Right hindlimb (tissue), 1 donor: ENCODE results near the gene MSANTD1.

Experiments
- DNase-seq: peaks from one replicate; pipeline ENCODE4 v3.0.0-alpha.2; 2018

MSANTD1 gene

DNA sequence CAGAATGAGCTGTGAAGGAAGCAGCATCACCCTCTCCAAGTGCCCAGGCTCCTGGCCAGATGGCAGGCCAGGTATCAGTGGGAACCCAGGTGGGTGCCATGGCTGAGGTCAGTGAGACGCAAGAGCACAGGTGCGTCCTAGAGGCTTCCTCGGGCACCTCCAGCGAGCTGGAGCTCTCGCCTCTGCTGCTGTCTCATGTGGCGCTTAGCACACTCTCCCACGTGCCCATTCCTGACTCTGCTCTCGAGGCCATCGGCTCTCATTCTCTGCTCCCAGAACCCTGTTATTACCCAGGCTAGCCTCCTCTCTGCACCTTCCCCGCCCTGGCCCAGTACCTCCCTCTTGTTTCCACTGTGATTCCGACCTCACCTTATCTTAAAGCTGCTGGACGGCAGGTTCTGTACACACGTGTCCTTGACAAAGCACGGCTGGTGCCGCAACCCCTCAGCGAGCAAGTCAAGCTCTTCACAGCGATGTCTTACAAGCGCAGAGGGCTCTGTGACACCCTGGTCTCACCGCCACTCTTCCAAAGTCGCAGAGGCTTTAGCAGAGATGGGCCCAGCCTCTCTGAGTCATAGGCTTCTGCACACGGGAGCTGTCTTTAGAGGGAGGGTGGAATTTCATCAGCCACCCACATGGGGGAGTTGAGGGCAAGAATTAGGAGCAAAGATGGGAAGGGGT lies 15.4 kb upstream of the MSANTD1 start:
- DNase-seq: no peak

DNA sequence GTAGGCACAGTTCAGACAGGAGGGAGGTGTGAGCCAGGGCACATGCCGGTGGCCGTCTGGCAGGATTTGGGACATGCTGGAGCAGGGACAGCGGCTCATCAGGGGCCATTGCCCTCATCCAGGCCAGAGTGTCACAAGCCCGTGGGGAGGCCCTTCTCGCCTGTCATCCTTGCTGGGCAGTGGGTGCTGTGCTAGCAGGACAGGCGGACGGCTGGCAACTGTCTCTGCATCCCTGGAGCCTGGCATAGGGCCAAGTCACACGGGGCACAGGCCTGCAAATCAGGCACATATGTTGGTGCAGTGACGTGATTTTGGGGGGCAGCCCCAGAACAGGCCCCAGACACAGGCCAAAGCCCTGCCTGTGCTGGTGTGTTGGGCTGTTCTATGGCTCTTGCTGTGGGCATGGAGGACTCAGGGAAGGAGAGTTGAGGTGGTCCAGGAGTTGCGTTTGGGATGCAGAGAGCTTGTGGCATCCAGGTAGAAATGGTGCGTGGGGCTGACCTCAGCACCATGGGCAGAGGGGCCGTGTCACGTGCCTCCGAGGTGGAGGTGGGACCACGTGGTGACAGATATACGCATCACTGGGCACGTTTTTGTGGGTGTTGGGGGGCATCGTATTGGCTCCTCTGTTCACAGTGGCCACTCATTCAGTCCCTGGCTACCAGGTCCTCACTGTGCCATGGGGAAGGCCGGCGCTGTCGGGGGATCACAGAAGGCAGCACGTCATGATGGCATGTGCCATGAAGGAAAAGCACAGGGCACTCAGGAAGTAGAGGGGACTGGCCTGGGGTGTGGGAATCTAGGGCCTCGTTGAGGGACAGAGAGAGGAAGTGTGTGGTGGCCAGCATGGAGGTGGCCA lies 14.6 kb upstream of the MSANTD1 start:
- no peak for DNase-seq

DNA sequence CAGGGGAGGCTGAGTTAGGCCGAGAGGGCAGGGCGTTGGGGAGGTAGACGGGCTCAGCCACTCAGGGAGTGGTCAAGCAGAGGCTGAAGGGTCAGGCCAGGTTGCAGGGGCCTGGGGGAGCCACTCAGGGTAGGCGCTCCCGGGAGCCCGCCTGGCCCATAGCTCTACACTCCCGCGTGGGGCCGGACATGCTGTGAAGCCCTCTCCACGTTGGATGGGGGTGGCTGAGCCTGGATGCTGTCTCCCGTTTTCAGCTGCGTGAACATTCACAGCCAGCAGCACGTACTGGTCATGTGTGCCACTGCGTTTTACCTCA lies 14.0 kb upstream of the MSANTD1 start:
- no peak for DNase-seq

DNA sequence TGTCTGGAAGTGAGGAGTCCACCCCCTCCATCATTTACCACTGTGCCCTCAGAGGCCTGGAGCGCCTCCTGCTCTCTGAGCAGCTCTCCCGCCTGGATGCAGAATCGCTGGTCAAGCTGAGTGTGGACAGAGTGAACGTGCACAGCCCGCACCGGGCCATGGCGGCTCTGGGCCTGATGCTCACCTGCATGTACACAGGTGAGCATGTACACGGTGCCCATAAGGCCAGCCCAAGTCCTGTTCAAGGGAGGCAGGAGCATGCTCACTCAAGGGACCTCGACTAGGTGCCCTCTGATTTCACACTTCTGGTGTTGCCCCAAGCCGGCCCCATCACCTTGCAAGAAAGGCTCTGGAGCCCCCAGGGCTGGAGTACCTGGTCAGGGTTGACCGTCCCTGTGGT lies 13.4 kb upstream of the MSANTD1 start:
- DNase-seq: no peak

DNA sequence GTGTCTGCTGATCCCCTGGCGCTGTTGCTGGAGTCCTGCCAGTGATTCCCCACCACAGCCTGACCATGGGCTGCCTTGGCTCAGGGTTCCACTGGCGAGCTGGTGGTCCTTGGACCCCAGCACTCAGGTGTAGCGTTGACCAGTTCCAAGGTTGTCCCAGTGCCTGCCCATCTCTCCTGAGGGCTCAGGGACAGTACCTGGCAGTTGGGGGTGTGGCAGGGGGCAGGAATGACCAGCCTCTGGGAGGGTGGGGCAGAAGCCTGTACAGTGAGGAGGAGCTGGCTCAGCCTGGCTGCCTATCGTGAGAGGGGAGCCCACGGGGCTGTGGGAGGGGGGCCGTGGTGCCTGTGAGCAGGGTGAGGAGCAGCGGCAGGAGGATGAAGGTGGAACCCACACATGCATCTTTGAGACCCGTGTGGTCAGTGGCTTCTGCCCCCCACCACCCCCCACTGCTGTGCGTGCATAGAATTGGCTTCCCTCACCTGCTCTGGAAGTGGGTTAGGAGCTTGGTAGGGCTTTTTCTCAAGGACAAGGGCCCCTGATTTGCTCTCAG lies 12.6 kb upstream of the MSANTD1 start:
- no peak for DNase-seq

DNA sequence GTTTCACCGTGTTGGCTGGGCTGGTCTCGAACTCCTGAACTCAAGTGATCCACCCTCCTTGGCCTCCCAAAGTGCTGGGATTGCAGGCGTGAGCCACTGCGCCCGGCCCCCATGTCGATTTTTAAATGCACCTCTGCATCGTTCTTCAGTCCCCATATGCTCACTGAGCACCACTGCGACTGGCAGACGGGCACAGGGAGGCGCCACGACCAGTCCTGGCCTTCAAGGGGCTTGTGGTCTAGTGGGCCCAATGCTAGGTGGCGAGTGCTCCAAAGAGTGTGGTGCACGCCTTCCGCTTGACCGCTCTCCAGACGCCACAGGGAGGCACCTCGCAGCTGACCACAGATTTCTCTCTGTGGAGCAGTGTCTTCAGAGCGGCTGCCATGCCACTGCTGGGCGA lies 11.7 kb upstream of the MSANTD1 start:
- DNase-seq: no peak

DNA sequence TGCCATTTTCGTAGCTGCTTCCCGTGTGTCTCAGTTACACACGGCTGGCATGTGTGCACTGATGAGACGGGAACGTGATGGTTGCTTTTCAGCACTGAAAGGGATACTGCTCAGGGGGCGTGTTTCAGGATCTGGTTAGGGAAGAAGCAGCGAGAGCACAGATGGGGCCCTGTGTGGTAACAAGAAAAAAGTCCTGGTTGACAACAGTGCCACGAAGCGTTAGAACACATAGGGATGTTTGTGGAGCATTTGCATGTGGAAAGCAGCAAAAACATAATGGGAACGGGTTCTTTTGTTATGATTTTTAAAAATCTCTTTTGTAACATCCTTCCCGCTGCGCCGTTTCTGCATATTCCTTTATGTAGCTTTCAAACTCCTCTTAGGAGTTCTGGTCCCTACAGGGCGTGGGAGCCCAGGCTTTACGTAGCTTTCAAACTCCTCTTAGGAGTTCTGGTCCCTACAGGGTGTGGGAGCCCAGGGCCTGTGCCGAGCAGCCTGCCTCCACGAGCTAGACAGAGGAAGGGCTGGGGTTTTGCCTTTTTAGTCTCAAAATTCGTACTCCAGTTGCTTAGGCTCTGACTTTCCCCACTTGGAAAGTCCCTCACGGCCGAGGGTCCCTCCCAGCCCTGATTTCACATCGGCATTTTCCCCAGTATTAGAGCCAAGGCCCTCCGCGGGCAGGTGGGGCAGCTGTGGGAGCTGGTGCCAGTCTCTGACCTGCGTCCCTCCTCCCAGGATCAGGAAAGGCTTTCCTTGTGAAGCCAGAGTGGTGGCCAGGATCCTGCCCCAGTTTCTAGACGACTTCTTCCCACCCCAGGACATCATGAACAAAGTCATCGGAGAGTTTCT lies 11.0 kb upstream of the MSANTD1 start:
- no peak for DNase-seq

DNA sequence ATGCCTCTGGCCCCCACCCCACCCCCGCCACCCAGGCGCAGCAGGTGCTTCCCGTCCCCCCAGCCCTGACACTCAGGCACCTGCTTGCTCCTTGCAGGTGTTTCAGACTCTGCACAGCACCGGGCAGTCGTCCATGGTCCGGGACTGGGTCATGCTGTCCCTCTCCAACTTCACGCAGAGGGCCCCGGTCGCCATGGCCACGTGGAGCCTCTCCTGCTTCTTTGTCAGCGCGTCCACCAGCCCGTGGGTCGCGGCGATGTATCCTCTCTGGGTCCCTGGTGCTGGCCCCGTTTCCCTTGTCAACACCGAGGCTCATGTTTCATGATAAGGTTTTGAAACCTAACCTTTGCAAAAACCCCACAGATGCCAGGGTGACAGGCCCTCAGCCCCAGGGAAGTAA lies 10.2 kb upstream of the MSANTD1 start:
- no peak for DNase-seq

DNA sequence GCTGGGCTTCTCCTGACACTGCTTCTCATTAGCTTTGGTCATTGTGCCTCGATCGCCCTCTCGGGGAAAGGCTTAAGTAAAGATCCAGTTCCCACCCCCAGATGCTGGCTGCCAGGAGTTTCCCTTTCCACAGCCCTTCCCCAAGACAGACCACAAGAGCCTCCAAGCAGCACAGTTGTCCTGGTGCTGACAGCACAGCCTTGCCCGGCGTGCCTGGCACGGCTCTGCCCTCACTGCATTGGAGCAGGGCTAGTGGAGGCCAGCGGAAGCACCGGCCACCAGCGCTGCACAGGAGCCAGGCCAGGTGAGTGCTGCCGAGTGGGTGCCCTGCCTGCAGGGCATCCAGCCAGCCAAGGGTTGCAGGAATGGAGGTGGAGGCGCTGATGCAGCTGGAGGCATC lies 9.7 kb upstream of the MSANTD1 start:
- no peak for DNase-seq

DNA sequence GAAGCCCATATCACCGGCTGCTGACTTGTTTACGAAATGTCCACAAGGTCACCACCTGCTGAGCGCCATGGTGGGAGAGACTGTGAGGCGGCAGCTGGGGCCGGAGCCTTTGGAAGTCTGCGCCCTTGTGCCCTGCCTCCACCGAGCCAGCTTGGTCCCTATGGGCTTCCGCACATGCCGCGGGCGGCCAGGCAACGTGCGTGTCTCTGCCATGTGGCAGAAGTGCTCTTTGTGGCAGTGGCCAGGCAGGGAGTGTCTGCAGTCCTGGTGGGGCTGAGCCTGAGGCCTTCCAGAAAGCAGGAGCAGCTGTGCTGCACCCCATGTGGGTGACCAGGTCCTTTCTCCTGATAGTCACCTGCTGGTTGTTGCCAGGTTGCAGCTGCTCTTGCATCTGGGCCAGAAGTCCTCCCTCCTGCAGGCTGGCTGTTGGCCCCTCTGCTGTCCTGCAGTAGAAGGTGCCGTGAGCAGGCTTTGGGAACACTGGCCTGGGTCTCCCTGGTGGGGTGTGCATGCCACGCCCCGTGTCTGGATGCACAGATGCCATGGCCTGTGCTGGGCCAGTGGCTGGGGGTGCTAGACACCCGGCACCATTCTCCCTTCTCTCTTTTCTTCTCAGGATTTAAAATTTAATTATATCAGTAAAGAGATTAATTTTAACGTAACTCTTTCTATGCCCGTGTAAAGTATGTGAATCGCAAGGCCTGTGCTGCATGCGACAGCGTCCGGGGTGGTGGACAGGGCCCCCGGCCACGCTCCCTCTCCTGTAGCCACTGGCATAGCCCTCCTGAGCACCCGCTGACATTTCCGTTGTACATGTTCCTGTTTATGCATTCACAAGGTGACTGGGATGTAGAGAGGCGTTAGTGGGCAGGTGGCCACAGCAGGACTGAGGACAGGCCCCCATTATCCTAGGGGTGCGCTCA lies 8.7 kb upstream of the MSANTD1 start:
- DNase-seq: no peak

DNA sequence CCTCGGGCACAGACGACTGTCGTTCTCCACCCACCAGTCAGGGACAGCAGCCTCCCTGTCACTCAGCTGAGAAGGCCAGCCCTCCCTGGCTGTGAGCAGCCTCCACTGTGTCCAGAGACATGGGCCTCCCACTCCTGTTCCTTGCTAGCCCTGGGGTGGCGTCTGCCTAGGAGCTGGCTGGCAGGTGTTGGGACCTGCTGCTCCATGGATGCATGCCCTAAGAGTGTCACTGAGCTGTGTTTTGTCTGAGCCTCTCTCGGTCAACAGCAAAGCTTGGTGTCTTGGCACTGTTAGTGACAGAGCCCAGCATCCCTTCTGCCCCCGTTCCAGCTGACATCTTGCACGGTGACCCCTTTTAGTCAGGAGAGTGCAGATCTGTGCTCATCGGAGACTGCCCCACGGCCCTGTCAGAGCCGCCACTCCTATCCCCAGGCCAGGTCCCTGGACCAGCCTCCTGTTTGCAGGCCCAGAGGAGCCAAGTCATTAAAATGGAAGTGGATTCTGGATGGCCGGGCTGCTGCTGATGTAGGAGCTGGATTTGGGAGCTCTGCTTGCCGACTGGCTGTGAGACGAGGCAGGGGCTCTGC lies 7.9 kb upstream of the MSANTD1 start:
- no peak for DNase-seq

DNA sequence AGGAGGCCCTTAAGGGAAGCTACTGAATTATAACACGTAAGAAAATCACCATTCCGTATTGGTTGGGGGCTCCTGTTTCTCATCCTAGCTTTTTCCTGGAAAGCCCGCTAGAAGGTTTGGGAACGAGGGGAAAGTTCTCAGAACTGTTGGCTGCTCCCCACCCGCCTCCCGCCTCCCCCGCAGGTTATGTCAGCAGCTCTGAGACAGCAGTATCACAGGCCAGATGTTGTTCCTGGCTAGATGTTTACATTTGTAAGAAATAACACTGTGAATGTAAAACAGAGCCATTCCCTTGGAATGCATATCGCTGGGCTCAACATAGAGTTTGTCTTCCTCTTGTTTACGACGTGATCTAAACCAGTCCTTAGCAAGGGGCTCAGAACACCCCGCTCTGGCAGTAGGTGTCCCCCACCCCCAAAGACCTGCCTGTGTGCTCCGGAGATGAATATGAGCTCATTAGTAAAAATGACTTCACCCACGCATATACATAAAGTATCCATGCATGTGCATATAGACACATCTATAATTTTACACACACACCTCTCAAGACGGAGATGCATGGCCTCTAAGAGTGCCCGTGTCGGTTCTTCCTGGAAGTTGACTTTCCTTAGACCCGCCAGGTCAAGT lies 6.9 kb upstream of the MSANTD1 start:
- DNase-seq: peak; percentile 90

DNA sequence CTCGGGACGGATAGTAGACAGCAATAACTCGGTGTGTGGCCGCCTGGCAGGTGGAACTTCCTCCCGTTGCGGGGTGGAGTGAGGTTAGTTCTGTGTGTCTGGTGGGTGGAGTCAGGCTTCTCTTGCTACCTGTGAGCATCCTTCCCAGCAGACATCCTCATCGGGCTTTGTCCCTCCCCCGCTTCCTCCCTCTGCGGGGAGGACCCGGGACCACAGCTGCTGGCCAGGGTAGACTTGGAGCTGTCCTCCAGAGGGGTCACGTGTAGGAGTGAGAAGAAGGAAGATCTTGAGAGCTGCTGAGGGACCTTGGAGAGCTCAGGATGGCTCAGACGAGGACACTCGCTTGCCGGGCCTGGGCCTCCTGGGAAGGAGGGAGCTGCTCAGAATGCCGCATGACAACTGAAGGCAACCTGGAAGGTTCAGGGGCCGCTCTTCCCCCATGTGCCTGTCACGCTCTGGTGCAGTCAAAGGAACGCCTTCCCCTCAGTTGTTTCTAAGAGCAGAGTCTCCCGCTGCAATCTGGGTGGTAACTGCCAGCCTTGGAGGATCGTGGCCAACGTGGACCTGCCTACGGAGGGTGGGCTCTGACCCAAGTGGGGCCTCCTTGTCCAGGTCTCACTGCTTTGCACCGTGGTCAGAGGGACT lies 5.7 kb upstream of the MSANTD1 start:
- DNase-seq: no peak

DNA sequence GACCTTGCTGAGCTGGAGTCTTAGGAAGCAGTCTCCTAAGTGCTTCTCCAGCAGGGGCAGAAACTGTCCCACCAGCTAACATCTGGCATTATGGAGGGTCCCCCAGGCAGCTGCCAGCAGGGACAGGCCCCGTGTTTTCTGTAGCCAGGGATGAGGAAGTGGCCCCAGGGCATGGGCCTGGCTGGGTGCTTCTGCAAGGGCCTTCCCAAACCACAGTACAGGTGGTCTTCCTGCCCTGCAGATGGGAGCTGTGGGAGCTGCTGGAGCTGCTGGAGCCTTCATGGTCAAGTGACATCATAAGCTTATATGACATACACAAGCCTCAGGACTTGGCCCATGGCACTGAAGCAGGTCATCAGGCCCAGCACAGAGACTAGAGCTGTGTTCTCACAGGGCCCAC lies 5.0 kb upstream of the MSANTD1 start:
- DNase-seq: no peak

DNA sequence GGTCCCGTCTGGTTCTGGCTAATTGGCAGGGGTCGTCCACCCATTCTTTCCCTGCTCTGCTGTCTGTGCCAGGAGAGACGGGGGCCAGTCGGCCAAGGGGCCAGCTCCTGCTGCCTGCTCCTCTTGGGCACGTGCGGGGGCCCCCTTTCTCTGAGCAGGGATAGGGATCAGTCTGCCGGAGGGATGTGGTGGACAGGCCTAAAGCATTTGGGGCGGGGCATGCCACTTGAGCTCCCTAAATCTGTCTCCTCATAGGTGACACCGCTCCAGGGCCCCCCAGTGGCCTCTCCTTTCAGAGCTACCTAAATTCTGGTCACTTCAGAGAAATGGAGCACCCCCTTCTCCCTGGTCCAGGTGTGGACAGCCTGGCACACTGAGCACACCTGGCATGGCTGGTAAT lies 4.2 kb upstream of the MSANTD1 start:
- DNase-seq: no peak

DNA sequence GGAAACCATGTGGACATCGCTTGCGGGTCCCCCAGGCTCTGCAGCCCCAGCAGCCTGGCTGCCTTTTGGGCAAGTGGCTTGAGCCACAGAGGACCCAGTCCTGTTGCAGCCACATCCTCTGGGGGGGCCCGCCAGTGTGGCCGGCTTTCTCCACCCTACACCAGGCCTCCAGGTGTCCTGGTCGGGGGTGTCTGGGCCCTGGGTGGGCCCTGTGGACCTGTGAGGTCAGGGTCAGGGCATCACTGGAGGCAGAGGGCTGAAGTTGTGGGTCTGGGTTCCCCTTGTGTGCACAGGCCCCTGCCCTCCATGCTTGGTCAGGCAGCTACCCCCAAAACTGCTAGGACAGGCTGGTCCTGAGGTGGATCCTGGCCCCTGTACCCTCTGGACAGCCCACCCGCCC lies 3.3 kb upstream of the MSANTD1 start:
- DNase-seq: no peak

DNA sequence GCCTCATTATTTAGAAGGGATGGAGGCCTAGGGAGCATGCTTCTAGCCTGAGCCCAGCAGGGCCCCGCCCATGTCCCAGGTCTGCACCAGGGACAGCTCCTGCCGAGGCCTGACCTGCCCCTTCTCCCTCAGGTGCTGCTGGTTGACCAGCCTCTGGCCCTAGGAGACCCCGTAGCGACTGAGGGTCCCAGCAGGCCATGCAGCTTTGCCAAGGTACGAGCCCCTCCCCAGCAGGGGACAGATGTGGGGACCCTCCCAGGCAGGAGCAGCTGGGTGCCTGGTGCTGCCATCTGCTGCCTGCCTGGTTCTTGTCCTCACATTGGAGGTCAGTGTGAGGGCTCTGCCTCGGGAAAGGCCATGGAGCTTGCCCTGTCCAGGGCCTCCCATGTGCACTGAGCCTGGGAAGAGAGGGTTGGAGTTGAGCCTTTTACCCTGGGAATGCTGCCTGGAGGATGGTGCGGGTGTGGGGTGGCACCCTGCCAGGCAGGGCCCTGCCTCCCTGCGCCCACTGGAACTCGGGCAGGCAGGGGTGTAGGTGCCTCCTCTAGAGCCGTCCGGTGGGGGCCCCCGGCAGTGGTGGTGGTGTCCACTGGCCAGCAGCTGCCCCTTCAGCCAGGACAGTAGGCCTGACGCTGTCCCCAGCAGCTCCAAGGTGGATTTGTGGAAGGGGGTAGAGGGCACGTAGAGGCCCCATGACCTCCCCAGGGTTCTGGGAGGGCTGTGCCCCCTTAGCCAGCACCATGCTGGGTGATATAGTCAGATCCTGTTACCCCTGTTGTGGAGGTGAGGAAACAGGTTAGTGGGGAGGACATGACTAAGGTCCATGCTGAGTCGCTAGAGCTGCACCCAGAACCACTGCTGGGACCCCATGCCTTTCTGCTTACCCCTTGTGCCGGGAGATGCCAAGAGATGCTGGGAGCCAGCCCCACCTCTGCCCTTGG lies 2.2 kb upstream of the MSANTD1 start:
- no peak for DNase-seq

DNA sequence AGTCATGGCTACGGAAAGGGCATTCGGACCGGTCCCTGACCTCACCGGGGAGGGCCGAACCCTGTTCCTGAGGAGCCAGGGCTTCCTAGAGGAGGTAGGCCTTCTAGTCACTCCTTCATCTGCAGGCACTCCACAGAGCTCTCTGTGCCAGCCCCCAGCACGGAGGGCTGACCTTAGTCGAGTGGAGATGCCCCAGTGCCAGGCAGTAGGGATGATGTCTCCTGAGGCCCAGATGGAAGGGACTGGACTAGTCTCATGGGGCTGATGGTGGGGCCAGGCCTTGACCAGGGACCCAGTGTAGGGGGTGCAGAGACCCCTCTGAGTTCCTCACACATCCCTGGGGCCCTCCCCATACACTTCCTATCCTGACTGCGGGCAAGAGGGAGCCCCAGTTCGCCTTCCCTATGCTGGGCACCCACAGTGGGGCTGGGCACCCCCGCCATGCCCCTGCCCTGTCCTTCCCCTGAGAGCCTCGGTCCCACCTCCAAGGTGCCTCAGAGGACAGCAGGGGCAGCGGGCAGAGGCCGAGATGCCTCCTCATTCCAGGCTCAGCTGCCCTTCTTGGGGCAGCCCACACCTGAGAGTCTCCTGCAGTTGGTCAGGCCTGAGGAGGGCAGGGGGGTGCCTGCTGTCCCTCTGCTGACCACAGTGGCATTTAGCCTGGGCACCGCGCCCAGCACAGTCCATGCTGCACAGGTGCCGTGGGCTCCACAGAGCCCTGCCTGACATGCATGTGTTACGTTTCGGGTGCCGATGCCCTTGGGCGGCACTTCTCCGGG lies 1.4 kb upstream of the MSANTD1 start:
- DNase-seq: no peak

DNA sequence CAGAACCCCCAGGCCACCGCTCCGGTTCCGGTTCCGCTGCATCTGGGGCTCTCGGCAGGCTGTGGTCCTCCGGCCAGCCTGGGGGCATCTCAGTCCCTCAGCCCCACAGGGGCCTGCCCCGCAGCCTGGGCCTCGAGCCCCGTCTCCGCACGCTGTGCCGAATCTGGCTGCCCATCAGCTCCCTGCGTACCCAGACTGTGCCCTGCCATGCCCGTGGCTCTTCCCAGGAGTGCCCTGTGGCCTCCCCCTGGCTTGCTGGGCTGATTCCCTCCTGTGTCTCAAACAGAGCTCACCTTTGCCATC lies 830 bp upstream of the MSANTD1 start:
- no peak for DNase-seq
